Inferior parietal cortex (tissue), 1 donor: ENCODE data around the gene HMGCS1.
"Not testable (repeated sequence)": the region's sequence is repeated elsewhere in the genome, so short reads cannot be mapped to it uniquely, and the experiment has no call there.

Experiments used
- DNase-seq: peaks from one replicate; pipeline ENCODE4 v3.0.0-alpha.2; 2016; ENCODE audit errors: extremely low spot score

The HMGCS1 gene

DNA sequence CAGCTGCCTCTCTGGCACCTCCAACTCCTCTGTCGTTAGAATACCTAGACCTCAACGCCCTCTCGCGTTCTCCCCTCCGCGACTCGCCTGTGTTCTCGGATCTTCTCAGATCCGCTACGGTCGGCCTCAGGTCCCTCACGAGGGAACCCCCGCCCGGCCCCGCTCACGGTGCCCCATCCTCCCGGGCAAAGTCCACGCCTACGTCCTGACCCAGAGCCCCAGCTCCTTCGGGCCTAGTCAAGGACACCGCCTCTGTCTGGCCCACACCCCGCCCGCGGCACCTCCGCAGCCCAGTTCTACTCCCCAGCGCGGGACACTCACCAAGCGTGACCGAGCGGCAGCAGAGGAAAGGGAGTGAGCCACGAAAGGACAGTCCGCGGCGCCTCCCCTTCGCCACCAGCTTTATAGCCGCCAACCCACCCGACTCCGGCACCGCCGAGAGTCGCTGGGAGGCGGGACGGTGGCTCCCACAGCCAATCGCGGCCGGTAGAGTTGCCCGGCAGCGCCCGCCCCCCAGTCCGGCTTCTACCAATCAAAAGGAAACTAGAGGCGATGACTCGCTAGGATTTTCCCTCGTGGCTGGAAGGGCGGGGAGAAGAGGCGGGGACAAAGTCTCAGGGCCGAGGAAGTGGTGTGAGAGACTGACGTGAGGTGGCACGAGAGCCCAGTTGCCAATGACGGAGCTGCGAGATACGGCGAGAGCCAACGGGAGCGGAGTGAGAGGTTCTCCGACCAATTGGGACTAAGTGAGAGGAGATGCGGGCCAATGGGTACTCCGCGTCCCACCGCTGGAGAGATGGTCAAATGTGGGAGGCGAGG is at the start of gene HMGCS1:
HMGCS1 (minus strand) TSS at position 378 of the 819 bp plus-strand sequence. CDS start 14,447 bp downstream, outside the sequence.
- DNase-seq, result peak; percentile 99

DNA sequence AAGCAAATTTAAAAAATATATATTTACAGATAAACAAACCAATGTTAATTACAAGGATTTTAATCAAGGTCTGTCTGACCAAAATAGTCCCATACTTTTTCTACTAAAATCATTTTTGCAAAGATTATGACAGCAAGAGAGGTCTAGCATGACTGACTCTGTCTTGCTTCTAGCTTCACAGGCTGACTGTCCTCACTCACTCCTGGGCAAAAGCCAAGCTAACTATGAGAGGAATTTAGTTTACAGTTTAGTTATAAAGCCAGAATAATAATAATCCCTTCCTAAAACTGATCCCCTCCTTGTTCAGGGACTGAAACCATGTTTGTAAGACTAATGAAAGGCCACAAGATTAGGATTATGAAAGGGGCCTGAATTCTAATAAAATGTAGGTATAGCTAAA is 45.5 kb upstream of the HMGCS1 start:
- no peak for DNase-seq

DNA sequence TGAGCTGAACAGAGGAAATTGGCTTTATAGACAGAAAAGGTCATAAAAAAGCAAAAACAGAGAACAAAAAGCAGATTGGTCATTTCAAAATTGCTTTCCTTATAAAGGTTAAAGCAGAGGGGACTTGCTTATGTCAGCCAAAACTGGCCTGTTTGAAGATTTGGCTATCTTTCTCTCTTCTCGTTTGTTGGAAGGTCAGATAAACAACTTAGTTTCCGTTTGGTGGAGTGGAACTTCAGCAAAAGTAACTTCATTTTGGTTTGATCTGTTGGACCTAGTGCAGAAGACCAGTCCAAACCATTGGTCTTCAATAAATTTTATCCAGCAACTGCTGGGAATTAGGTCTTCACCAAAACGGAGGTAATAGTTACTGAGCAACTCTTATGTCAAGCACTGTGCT is 45.1 kb upstream of the HMGCS1 start:
- DNase-seq, result no peak

DNA sequence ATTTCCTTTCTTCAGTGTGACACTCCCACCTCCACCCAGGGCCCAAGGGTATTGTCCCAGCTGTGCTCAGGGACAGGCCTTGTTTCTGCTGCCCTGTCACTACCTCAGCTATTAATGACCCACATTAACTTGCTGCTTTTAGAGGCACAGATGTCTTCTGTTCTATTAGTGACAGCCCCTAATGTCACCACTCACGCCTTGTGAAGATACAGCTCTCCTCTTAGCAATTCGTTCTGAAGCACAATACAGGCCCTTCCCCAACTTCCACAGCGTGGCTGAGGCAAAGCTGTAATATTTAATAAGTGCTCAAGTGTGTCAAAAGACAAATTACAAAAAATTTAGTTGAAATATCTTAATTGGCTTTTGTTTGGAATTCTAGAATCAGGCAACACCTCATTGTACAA is 44.7 kb upstream of the HMGCS1 start:
- no peak for DNase-seq

DNA sequence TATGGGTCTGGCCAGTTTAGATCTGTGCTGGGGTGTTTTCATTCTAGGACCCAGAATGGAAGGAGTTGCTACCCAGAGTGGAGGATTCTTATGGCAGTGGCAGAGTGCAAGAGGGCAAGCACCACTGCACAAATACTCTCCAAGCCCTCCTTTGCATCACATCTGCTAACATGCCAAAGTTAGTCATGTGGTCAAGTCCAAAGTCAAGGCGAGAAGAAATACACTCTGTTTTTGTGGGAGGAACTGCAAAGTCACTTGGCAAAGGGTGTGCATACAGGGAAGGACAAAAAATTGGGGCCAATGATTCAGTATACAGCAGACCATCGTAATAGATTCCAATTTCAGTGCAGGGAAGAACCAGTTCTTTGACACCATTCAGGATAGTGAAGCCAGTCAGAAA is 43.9 kb upstream of the HMGCS1 start:
- no peak for DNase-seq

DNA sequence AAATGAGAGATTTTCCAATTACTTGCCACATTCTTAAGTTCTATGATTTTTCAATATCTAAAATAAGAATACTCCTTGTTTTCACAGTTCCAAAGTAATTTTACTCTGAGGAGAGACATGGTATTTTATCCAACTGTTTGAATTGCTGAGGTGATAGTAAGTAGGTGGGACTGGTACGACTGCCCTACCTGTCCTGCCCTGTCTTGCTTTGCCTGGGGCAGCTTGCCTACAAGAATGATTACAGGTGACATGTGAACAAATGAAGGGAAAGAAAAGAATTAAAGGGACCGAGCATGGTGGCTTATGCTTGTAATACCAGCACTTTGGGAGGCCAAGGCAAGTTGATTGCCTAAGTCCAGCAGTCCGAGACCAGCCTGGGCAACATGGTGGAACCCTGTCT is 41.6 kb upstream of the HMGCS1 start:
- no peak for DNase-seq

DNA sequence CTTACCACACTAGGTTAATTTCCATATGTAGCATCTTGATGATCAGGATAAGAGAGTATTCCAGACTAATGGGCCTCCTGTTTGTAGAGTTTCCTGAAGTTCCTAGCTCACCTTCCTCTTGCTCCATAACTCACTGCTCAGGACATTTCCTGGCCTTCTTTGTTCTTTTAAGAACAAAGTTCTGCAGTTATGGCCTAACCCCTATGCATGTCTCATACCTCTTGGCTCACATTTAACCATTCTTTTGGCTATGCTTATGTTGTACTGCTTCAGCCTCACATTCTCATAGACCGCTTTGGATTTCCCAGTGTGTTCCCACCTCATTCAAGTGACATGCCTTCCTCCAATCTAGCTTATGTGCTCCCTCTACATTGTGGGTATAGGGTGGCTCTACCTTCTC is 40.5 kb upstream of the HMGCS1 start:
- no peak for DNase-seq

DNA sequence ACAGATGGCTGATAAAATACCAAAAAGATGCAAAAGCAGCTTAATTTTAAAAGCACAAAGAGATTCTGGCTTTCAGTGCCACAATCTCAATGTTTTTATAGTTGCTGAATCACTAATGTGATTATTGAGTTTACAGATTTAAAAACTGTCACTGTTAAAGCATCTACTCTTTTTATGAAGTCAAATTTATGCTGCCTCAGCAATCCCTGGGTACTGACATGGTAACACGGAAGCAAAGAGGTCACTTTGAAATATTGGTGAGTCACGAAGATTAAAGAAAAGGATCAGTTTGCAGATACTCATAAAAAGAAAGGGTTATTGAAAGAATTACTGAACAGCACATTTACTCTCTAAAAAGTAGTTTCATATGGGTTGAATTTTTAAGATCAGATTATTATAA is 39.7 kb upstream of the HMGCS1 start:
- DNase-seq, result no peak

DNA sequence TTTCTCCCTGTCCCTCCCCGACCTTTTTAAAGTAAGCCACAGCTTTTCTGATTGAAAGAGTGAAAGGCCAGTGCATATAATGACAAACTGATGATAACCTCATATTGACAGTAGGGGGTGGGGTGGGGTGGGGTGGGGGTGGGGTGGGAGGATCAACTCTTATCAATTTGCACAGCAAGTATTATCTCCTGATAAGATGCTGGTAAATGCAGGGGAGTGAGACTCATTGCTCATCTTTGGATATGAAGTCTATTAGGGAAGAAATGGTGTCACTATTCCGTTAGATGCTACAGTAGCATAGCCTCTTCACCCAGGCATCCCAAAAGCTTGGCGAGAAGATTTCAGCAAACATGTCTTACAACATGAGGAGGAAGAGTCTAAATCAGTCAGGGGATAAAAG is 38.9 kb upstream of the HMGCS1 start:
- no peak for DNase-seq

DNA sequence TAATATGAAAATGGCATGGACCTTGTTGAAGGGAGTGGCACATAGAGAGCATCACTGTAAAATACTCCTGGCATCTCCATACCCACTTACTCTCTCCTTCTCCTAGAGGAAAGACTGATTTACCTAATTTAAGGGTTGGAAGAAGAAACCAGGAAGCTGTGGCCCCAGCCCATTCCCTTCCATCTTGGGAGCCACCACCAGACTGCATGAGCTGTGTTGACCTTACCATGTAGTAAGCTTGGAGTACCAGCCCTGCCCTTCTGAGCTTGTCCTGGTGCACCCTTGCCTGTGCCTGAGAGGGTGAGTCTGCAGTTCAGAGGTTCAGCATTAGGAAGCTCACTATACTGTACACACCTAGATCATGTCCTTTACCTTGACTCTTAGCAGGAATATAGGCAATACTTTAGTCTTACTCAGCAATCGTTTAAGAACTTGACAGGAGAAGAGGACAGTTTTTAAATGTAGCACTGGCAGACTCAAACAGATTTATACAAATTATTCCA is 35.7 kb upstream of the HMGCS1 start:
- no peak for DNase-seq

DNA sequence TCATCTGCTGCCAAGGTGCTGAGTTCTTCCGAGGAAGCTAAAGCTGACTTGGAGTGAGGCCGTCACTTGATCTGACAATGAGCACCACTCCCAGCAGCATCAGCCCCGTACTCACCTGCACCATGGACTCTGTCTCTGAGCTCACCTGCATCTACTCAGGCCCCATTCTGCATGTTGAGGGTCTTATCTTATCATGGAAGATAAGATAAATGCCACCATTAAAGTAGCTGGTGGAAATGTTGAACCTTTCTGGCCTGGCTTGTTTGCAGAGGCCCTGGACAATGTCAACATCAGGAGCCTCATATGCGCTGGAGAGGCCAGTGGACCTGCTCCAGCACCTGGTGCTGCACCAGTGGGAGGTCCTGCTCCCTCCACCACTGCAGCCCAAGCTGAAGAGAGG is 35.0 kb upstream of the HMGCS1 start:
- no peak for DNase-seq

DNA sequence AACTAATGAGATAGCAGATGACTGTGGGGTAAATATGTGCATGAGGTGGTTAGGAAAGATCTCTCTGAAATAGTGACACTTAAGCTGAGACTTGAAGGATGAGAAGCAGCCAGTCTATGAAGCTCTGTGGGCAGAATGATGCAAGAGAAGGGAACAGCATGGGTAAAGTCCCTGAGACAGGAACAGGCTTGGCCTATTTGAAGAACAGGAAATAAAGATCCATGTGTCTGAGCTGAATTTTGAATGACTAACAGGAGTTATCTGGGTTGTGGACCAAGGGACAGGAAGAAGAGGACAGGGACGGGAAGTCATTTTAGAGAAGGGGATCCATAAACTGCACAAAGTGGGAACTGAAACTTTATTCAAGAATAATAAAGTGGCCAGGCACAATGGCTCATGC is 25.6 kb upstream of the HMGCS1 start:
- no peak for DNase-seq

DNA sequence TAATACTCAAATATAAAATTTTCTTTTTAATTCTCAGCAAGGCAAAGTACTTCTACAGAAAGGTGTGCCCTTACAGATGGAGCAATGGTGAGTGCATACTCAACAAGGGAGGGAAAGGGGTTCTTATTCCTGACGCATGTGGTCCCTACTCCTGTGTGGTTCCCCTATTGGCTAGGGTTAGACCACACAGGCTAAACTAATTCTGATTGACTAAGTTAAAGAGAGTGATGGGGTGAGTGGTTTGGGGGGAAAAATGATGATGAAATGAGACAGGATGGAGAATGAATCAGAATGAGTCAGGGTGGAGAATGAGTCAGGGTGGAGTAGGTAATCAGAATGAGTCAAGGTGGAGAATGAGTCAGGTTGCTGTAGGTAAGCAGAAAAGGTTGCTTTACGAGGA is 22.9 kb upstream of the HMGCS1 start:
- DNase-seq, result no peak

DNA sequence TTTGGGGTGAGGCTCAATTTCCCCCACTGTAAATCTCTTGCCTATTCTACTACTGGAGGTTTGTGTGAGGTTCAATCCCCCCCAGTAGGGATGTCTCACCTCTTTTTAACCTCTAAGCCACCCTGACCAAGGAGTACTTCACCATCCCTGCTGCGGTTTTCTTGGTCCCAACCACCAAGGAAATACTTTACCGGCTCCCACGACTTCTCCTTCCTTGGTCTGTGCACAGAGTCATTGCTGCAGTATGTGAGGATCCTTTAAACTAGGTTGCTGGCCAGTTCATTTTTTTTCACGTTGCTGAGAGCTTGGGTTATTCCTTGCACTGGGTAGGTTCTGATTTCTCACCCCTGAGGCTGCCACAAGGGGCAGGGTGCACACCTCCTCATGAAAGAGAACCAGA is 22.5 kb upstream of the HMGCS1 start:
- no peak for DNase-seq

DNA sequence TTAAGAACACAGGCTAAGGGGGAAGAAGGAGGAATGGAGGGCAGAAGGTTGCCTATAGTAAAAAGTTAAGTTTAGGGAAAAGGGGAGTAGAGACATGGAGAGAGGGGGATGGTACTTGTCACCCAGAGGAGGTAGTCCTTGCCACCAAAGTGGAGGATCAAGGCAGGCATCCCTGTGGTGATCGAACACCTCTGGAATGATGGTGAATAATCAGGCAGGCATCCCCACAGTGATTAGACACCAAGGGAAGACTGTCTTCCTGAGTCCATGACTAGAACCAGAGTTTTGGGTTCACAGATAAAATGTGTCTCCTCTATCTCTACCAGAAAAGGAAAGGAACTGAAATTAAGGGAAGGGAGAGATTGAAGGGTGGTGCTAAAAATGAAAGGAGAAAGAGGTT is 19.2 kb upstream of the HMGCS1 start:
- no peak for DNase-seq

DNA sequence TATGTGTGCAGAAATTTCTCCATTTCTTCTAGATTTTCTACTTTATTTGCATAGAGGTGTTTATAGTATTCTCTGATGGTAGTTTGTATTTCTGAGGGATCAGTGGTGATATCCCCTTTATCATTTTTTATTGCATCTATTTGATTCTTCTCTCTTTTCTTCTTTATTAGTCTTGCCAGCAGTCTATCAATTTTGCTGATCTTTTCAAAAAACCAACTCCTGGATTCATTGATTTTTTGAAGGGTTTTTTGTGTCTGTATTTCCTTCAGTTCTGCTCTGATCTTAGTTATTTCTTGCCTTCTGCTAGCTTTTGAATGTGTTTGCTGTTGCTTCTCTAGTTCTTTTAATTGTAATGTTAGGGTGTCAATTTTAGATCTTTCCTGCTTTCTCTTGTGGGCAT is 12.4 kb upstream of the HMGCS1 start:
- not testable (repeated sequence) for DNase-seq

DNA sequence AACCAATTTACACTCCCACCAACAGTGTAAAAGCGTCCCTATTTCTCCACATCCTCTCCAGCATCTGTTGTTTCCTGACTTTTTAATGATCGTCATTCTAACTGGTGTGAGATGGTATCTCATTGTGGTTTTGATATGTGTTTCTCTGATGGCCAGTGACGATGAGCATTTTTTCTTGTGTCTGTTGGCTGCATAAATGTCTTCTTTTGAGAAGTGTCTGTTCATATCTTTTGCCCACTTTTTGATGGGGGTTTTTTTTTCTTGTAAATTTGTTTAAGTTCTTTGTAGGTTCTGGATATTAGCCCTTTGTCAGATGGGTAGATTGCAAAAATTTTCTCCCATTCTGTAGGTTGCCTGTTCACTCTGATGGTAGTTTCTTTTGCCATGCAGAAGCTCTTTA is 10.3 kb upstream of the HMGCS1 start:
- DNase-seq, result not testable (repeated sequence)

DNA sequence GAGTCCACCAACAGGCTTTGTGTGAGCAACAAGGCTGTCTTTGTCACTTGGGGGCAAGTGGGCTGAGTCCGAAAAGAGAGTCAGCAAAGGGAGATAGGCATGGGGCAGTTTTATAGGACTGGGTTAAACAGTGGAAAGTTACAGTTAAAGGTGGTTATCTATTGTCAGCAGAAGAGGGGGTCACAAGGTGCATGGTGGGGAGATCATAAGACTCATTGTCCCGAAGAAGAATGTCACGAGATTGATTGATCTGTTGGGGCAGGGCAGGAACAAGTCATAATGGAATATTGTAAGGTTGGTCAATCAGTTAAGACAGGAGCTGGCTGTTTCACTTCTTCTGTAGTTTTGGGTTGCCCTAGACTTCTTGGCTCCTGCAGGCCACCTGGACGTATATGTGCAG is 7.6 kb upstream of the HMGCS1 start:
- DNase-seq, result no peak

DNA sequence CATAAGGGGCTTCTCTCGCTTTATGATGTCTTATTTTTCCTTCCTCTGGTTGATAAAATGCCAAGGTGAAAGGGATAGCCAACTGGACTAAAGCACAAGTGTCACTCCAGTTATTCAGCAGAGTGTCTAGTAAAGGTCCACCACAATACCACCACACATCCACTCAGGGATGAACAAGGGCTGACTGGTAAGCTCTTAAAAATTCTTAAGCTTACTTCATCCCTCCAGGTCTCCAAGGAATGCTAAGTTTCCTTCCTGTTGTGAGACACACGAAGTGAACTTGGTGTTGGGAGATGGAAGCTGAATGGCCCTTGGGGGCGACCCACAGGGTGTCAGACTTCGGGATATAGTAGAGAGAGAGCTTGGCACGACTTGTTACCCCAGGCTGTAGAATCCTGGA is 3.2 kb upstream of the HMGCS1 start:
- no peak for DNase-seq

DNA sequence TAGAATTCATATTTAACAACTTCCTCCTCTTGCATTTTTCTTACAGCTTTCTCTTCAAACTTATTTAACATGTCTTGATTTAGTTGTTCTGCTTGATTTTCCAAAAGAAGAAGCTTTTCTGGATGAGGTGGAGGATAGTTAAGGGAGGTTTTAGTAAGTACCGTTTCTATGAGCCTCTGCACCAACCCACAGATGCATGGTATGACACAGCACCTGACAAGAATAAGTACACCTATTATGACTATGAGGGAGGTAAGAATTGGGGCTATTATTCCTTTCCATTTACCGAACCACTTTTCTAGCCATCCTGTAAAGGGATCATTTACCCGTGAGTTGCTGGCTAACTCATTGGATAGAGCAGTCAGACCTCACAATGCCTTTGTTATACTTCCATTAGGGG is 2.5 kb upstream of the HMGCS1 start:
- DNase-seq, result no peak

DNA sequence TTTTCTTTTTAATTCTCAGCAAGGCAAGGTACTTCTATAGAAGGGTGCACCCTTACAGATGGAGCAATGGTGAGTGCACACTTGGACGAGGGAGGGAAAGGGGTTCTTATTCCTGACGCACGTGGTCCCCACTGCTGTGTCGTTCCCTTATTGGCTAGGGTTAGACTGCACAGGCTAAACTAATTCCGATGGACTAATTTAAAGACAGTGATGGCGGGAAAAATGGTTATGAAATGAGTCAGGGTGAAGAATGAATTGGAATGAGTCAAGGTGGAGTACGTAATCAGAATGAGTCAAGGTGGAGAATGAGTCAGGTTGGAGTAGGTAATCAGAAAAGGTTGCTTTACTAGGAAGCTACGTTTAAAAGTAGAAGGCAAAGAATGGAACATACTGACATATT is 2.1 kb upstream of the HMGCS1 start:
- no peak for DNase-seq

DNA sequence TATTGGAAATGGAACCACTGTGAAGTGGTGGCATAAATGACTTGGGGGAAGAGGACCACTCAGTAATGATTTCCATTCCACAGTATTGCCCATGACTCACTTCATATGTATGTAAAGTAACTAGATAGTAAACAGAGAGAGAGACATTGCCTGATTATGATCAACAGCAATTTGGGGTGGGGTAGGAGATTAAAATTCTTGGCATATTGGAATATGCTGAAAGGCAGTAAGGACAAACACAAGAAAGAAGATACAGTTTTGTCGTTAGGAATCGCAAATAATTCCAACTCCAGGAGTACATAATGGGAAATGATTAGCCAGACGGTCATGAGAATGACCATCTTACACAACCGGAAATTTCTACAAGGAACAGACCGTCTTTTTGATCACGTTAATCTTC is 1.5 kb upstream of the HMGCS1 start:
- DNase-seq, result no peak

DNA sequence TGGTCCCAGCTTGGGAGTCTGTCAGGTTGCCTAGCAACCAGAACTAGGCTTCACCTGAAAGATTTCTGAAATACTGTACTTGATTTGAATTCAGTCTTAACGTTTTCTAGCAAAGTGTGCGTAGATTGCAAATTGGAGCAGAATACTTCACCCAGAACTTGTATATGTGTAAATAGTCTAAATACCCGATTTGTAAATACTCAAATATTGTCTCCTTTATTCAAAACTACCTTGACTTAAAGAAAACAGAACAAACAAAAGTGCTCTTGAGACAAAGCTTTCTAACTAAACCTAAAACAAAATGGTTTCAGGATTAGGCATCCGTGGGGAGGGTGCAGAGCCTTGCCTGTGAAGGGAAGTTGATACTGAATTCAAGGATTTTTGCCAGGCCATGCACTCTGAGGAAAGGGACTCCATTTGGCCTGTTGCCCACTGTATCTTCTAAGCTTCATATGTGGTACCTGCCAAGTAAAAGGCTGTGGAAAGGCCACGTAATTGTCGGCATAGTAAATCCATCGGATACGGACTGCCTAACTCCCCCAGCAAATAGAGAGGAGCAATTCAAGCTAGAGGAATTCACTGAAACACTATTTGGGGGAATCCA is 744 bp upstream of the HMGCS1 start:
- DNase-seq, result no peak

DNA sequence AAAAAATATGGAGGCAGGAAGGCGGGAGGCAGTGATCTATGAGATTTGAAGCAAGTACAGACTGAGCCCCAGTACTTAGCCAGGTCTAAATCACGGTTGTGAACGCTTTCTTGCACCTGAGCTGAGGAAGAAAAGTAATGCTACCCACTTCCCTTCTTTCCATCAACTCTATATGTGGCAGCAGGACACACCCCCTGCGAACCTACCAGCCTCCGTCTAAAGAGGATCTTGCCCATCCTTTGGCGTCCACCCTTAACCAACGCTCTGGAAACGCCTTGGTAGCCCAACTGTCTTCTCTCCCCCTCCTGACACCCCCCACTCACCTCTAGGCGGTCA is 545 bp downstream of the HMGCS1 start:
- DNase-seq, result no peak
